GM12801 (cell line): Measurements from ENCODE around the gene ABL1.

Experiments
- TF ChIP-seq, protein P1 (sequence below): IDR thresholded peaks from one replicate; pipeline ENCODE4 v1.5.1; 2011; ENCODE audit warnings: control low read depth; ENCODE audit not compliant: insufficient read length; ENCODE audit errors: extremely low read depth

ABL1 gene

GRCh38 chr9:130847306-130848217 lies 12.5 kb downstream of the ABL1 start:
- TF ChIP-seq, protein P1, sequence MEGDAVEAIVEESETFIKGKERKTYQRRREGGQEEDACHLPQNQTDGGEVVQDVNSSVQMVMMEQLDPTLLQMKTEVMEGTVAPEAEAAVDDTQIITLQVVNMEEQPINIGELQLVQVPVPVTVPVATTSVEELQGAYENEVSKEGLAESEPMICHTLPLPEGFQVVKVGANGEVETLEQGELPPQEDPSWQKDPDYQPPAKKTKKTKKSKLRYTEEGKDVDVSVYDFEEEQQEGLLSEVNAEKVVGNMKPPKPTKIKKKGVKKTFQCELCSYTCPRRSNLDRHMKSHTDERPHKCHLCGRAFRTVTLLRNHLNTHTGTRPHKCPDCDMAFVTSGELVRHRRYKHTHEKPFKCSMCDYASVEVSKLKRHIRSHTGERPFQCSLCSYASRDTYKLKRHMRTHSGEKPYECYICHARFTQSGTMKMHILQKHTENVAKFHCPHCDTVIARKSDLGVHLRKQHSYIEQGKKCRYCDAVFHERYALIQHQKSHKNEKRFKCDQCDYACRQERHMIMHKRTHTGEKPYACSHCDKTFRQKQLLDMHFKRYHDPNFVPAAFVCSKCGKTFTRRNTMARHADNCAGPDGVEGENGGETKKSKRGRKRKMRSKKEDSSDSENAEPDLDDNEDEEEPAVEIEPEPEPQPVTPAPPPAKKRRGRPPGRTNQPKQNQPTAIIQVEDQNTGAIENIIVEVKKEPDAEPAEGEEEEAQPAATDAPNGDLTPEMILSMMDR, result no peak

GRCh38 chr9:130849356-130849755 lies 14.3 kb downstream of the ABL1 start:
- TF ChIP-seq, protein P1, result no peak

- TF ChIP-seq, protein P1, result no peak
Observed at GRCh38 chr9:130852801-130853200, 17.7 kb downstream of the ABL1 start.

DNA sequence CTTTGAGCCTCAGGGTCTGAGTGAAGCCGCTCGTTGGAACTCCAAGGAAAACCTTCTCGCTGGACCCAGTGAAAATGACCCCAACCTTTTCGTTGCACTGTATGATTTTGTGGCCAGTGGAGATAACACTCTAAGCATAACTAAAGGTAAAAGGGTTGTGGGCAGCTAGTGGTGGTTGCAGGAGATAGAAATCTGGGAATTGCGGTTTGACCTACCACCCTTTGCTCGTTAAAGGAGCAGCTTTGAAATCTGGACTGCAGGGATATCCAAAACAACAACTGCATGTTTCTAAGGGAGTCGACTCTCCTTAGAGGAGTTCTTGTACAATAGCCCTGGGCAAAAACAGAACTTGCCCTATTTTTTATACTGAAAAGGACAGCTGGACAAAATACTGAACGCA lies 19.0 kb downstream of the ABL1 start:
- TF ChIP-seq, protein P1, result no peak

GRCh38 chr9:130854835-130855234 lies 19.8 kb downstream of the ABL1 start:
- TF ChIP-seq, protein P1, result no peak

DNA sequence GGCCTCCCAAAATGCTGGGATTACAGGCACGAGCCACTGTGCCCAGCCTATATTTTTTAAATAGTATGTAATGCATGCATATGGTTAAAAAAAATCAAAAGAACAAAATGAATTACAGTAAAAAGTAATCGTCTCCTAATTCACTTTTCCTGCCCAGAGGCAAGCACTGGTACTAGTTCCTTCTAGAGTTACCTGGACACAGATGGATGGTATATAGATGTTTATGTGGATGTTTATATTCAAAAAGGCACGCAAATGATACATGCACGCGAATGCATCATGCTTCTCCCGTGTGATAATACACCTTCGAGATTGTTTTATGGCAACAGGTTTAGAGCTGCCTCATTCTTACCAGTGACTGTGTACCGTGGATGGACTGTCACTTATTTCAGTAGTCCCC lies 21.4 kb downstream of the ABL1 start:
- TF ChIP-seq, protein P1, result no peak

- TF ChIP-seq, protein P1, result no peak
Observed at GRCh38 chr9:130857864-130858738, 23.0 kb downstream of the ABL1 start.
